Aorta (tissue), 5 donors: ENCODE data around the gene CD109. TPM values are rescaled to one million over a fixed set of nuclear protein-coding genes. Genes with fewer than 3 reads are reported as not detected.

Experiments
- ATAC-seq: fragments of 200-7000 bp; cut with Tn5 transposase; one replicate; pipeline ENCODE4 v1.9.1; 2022; ENCODE audit warnings: moderate library complexity; ENCODE audit not compliant: low FRiP score
- DNase-seq, 2 donors: peaks; one replicate each; pipeline ENCODE4 v3.0.0-alpha.2; 2020
- H3K27ac ChIP-seq, 2 donors: one replicate each; pipeline ENCODE4 v1.5.1; 2013; ENCODE audit warnings: low read length in 2 of 2, mild to moderate bottlenecking in 2 of 2, moderate library complexity in 2 of 2, control low read depth in 1 of 2, inconsistent platforms in 1 of 2, low read depth in 1 of 2
- H3K27me3 ChIP-seq, 2 donors: one replicate each; pipeline ENCODE4 v1.6.1; 2013; ENCODE audit warnings: control low read depth in 1 of 2, low read length in 1 of 2, mild to moderate bottlenecking in 1 of 2, moderate library complexity in 1 of 2; ENCODE audit not compliant: insufficient read depth in 2 of 2, control insufficient read depth in 1 of 2
- H3K36me3 ChIP-seq, 2 donors: one replicate each; pipeline ENCODE4 v1.6.1; 2013; ENCODE audit warnings: control low read depth in 1 of 2, low read length in 1 of 2, mild to moderate bottlenecking in 1 of 2; ENCODE audit not compliant: insufficient read depth in 2 of 2, control insufficient read depth in 1 of 2
- H3K4me1 ChIP-seq, 2 donors: one replicate each; pipeline ENCODE4 v1.6.1; 2013; ENCODE audit warnings: low read length in 2 of 2, control low read depth in 1 of 2, mild to moderate bottlenecking in 1 of 2, moderate library complexity in 1 of 2; ENCODE audit not compliant: insufficient read depth in 2 of 2, control insufficient read depth in 1 of 2
- H3K4me3 ChIP-seq, 2 donors: one replicate each; pipeline ENCODE4 v1.5.1; 2013; ENCODE audit warnings: low read length in 2 of 2, control low read depth in 1 of 2, mild to moderate bottlenecking in 1 of 2
- H3K9me3 ChIP-seq: one replicate; pipeline ENCODE4 v1.6.1; 2013; ENCODE audit warnings: mild to moderate bottlenecking, low read length; ENCODE audit not compliant: control insufficient read depth
- WGBS, 2 donors: extraction: QIAGEN DNeasy Blood & Tissue Kit; methylation state at CpG; one replicate each; pipeline ENCODE4 v1.1.7; 2013; 5-methylcytosine and 5-hydroxymethylcytosine counted together
- intact Hi-C, 2 donors: fragments of 100-400 bp; cut with DNase I; formaldehyde crosslinking; loops; one replicate each; pipeline versions ENCODE4 v1.14.2 to v1.15.0; 2022
- polyA plus RNA-seq, 2 donors: library from polyadenylated mRNA; stranded (reverse); fragments of 200-250 nt; gene quantifications; one replicate each; pipeline ENCODE4 v1.2.3, GENCODE V29; 2013
- total RNA-seq, 2 donors: library from RNA; stranded (reverse); fragmentation: NEBNext Ultra II Directional; extraction: Animal tissue kit (Norgen Biotek cat#: 25700); gene quantifications; one replicate each; pipeline ENCODE4 v1.2.1, GENCODE V29; 2021
- donor health status: healthy with polysubstance abuse.
- donor health status: Bipolar disorder and iron deficiency.
- donor health status: DM: no; HTN: no; CAD: no.
- donor health status: DM: no; HTN: no; CAD: no.
- donor health status: DM: yes; HTN: yes; CAD: no.

CD109 gene
- total and polyA plus RNA-seq, 4 donors = 1.9 to 29.8 (median 15.2) TPM

GRCh38 chr6:73742433-73742832, 46.4 kb downstream of the CD109 start:
- Histone ChIP-seq H3K27ac (no peak overlapping the region), H3K36me3 (no peaks in the 10 kb centered on the region), H3K27me3 (no peaks in the 10 kb centered on the region), H3K4me1 (no peaks in the 10 kb centered on the region), H3K9me3 (no peaks in the 10 kb centered on the region), H3K4me3 (no peak overlapping the region)
- ATAC-seq = no peak
- 95 to 96% methylated on average over 5 of the region's 5 CpGs for WGBS, 2 donors
- no peak for DNase-seq
- intact Hi-C loops = no loop called here

- Histone ChIP-seq H3K27me3 (no peaks in the 10 kb centered on the region), H3K36me3 (peaks cover 0 to 2% of the 10 kb centered on the region in 2 donors), H3K9me3 (no peaks in the 10 kb centered on the region), H3K4me3 (no peak overlapping the region), H3K27ac (no peak overlapping the region), H3K4me1 (no peaks in the 10 kb centered on the region)
- ATAC-seq = no peak
- WGBS, 2 donors = 86 to 91% methylated on average over 3 of the region's 3 CpGs
- intact Hi-C loops = no loop called here
- DNase-seq = no peak
These were observed 47.1 kb downstream of the CD109 start for GRCh38 chr6:73743081-73743480.

- DNase-seq (no peak), ATAC-seq (no peak)
- Histone ChIP-seq H3K36me3 (peaks cover 0 to 4% of the 10 kb centered on the region in 2 donors), H3K4me1 (no peaks in the 10 kb centered on the region), H3K9me3 (no peaks in the 10 kb centered on the region), H3K27me3 (no peaks in the 10 kb centered on the region), H3K27ac (no peak overlapping the region), H3K4me3 (no peak overlapping the region)
- 80 to 82% methylated on average over 3 of the region's 3 CpGs for WGBS, 2 donors
- intact Hi-C loops = no loop called here
These were observed 47.6 kb downstream of the CD109 start for GRCh38 chr6:73743556-73743955.

- Histone ChIP-seq H3K9me3 (no peaks in the 10 kb centered on the region), H3K4me1 (no peaks in the 10 kb centered on the region), H3K27me3 (no peaks in the 10 kb centered on the region), H3K4me3 (no peak overlapping the region), H3K27ac (no peak overlapping the region), H3K36me3 (peaks cover 0 to 4% of the 10 kb centered on the region in 2 donors)
- intact Hi-C loops = no loop called here
- WGBS, 2 donors = 83 to 91% methylated on average over 1 of the region's 1 CpG
- DNase-seq (no peak), ATAC-seq (no peak)
These were observed 50.8 kb downstream of the CD109 start for GRCh38 chr6:73746787-73747186.

- intact Hi-C loops = no loop called here
- ATAC-seq (no peak), DNase-seq (no peak)
- Histone ChIP-seq H3K9me3 (no peaks in the 10 kb centered on the region), H3K27ac (no peak overlapping the region), H3K4me1 (no peaks in the 10 kb centered on the region), H3K36me3 (peaks cover 0 to 4% of the 10 kb centered on the region in 2 donors), H3K4me3 (no peak overlapping the region), H3K27me3 (no peaks in the 10 kb centered on the region)
- WGBS, 2 donors = 87 to 93% methylated on average over 2 of the region's 2 CpGs
These were observed 51.3 kb downstream of the CD109 start for GRCh38 chr6:73747289-73747688.

GRCh38 chr6:73752943-73753342, 56.9 kb downstream of the CD109 start:
- H3K4me3 ChIP-seq = no peak overlapping the region
- H3K4me1 ChIP-seq = no peaks in the 10 kb centered on the region
- DNase-seq = no peak
- H3K9me3 ChIP-seq = no peaks in the 10 kb centered on the region
- H3K27ac ChIP-seq = no peak overlapping the region
- ATAC-seq = no peak
- no peaks in the 10 kb centered on the region for H3K27me3 ChIP-seq
- WGBS, 2 donors = 78 to 84% methylated on average over 3 of the region's 3 CpGs
- peaks cover 0 to 4% of the 10 kb centered on the region in 2 donors for H3K36me3 ChIP-seq
- intact Hi-C loops = no loop called here

- intact Hi-C loops = no loop called here
- H3K27ac ChIP-seq = no peak overlapping the region
These were observed 70.0 kb downstream of the CD109 start for GRCh38 chr6:73766040-73766439.

GRCh38 chr6:73768558-73768957, 72.6 kb downstream of the CD109 start:
- no peaks in the 10 kb centered on the region for H3K36me3 ChIP-seq
- H3K9me3 ChIP-seq = no peaks in the 10 kb centered on the region
- H3K27me3 ChIP-seq = no peaks in the 10 kb centered on the region
- ATAC-seq (no peak), DNase-seq (no peak)
- WGBS, 2 donors = 93 to 95% methylated on average over 1 of the region's 1 CpG
- no peak overlapping the region for H3K27ac ChIP-seq
- intact Hi-C loops = no loop called here
- H3K4me1 ChIP-seq = no peaks in the 10 kb centered on the region
- H3K4me3 ChIP-seq = no peak overlapping the region

More at GRCh38 chr6:73766040-73766439, 70.0 kb downstream of the CD109 start:
- H3K9me3 ChIP-seq = no peaks in the 10 kb centered on the region
- ATAC-seq (no peak), DNase-seq (no peak)
- no peaks in the 10 kb centered on the region for H3K4me1 ChIP-seq
- H3K27me3 ChIP-seq = no peaks in the 10 kb centered on the region
- H3K36me3 ChIP-seq = no peaks in the 10 kb centered on the region
- H3K4me3 ChIP-seq = no peak overlapping the region
- 90% methylated on average over 1 of the region's 1 CpG for WGBS, 2 donors

GRCh38 chr6:73769976-73770375, 74.0 kb downstream of the CD109 start:
- H3K4me1 ChIP-seq = no peaks in the 10 kb centered on the region
- ATAC-seq = no peak
- no peak for DNase-seq
- H3K27ac ChIP-seq = no peak overlapping the region
- no peaks in the 10 kb centered on the region for H3K9me3 ChIP-seq
- H3K4me3 ChIP-seq = no peak overlapping the region
- H3K27me3 ChIP-seq = no peaks in the 10 kb centered on the region
- H3K36me3 ChIP-seq = no peaks in the 10 kb centered on the region
- 54 to 60% methylated on average over 1 of the region's 1 CpG for WGBS, 2 donors
- intact Hi-C loops = no loop called here
